ENCODE measurements around the gene SCAF4. TPM values are rescaled to one million over a fixed set of nuclear protein-coding genes. Genes with fewer than 3 reads are reported as not detected.

Gene SCAF4
- total and polyA plus RNA-seq, 2 donors (not counting 3 experiments of a cell fraction or from before 2014, with no cell fraction given): 12.2 to 41.2 TPM

DNA sequence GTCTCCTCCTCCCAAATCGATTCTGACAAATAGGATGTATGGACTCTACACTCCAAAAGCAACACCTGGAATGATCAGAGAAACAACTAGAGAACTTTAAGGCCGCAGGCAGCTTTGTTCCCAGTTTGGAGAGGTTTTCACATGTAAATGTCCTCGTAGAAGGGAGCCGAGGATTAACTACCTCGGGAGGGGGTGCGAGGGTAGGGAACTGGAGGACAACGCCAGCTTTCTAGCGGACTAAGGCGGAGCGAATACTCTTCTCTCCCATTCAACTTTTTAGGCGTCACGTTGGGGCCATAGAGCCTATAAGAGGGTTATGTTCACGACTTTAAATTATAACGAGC, 1.2 kb downstream of the SCAF4 start:
- Histone ChIP-seq H3K36me3 (ENCODE audit: control insufficient read depth in 2 of 2, extremely low read depth in 1 of 2, insufficient read depth in 2 of 2, low read length in 2 of 2) (no peaks in the 10 kb centered on the region), H3K27ac (ENCODE audit: insufficient read depth, low read depth, low read length) (peak overlapping the region; percentile 53), H4K20me1 (replicated peaks; ENCODE audit: control insufficient read depth, extremely low read depth, insufficient read depth, low read length) (peaks cover 18% of the 10 kb centered on the region), H3K9me3 (replicated peaks; ENCODE audit: control insufficient read depth, insufficient read depth, low read length) (no peaks in the 10 kb centered on the region), H3K9ac (replicated peaks; ENCODE audit: extremely low read depth, insufficient read depth, low read length) (peak overlapping the region; percentile 86), H3K9me1 (replicated peaks; ENCODE audit: control insufficient read depth, extremely low read depth, insufficient read depth, low read length) (no peaks in the 10 kb centered on the region), H3K4me1 (ENCODE audit: control insufficient read depth, extremely low read depth, insufficient read depth, low read length) (peaks cover 28% of the 10 kb centered on the region), H3K4me2 (ENCODE audit: insufficient read depth, low read length) (peak overlapping the region; percentile 98), H3K27me3 (ENCODE audit: control insufficient read depth in 2 of 2, insufficient read depth in 2 of 2, low read length in 2 of 2) (no peaks in the 10 kb centered on the region), H3K79me2 (ENCODE audit: control insufficient read depth, insufficient read depth, low read length) (peaks cover 61% of the 10 kb centered on the region), H2AFZ (ENCODE audit: low read depth, low read length) (peak overlapping the region; percentile 9), H3K4me3 (replicated peaks in 1 of 3; ENCODE audit: insufficient read depth in 1 of 3, low read depth in 1 of 3, low read length in 3 of 3) (peak overlapping the region; percentile 72 to 95 (median 79))
- BruUV-seq (replicated peaks): no TSS peak
- FAIRE-seq (no peak), DNase-seq (ENCODE audit: low read depth, low spot score) (no peak)
- TF ChIP-seq FOS (IDR thresholded peaks at IDR 0.05; ENCODE audit: borderline replicate concordance, insufficient read depth, low read length) (no peak), MYC (IDR thresholded peaks at IDR 0.05; ENCODE audit: low read depth, low read length) (no peak), POLR2A (IDR thresholded peaks at IDR 0.05; ENCODE audit: low read depth, low read length) (no peak), EZH2 (IDR thresholded peaks at IDR 0.05; ENCODE audit: borderline replicate concordance, low read depth, low read length, severe bottlenecking) (no peak), GATA2 (IDR thresholded peaks at IDR 0.05; ENCODE audit: insufficient read depth, insufficient read length, low read depth, low read length) (no peak), MAX (IDR thresholded peaks at IDR 0.05; ENCODE audit: insufficient read depth, insufficient read length) (no peak), CTCF (IDR thresholded peaks at IDR 0.05; ENCODE audit: extremely low read depth in 1 of 2, insufficient read depth in 1 of 2, low read depth in 1 of 2, low read length in 2 of 2) (no peak), JUN (IDR thresholded peaks at IDR 0.05; ENCODE audit: borderline replicate concordance, insufficient read depth, insufficient read length, low read depth) (no peak), POLR2AphosphoS5 (IDR thresholded peaks at IDR 0.05; ENCODE audit: insufficient read depth, low read depth, low read length) (no peak)
- intact Hi-C loops (cut with micrococcal nuclease): loop anchor here (2.0 to 5.0 kb wide), 3 partner anchors 70 to 812 kb away; partner anchors contain the start of gene MIS18A
- dilution Hi-C loops (cut with MboI; ENCODE audit: extremely low pct_ligation_motif_present, low sequenced_read_pairs): no loop called here
- ChIA-PET CTCF (interaction anchor here (1.3 kb wide), 1 partner anchor 16 kb away, joined by 3 read pairs; no protein-coding TSS in a partner anchor), POLR2A (no interaction called here)

All from endothelial cell of umbilical vein (primary cell).